ENCODE data around the gene NR2C2AP.

NR2C2AP gene

GRCh38 chr19:19214159-19214490 is 10.9 kb upstream of the NR2C2AP start:
- no peak for DNase-seq

- no peak for DNase-seq
Observed at GRCh38 chr19:19213426-19214158, 10.4 kb upstream of the NR2C2AP start.

GRCh38 chr19:19212916-19213315 is 9.7 kb upstream of the NR2C2AP start:
- DNase-seq, result no peak

GRCh38 chr19:19211499-19212420 is 8.5 kb upstream of the NR2C2AP start, which contains the start of gene NCAN:
Gene NCAN (plus strand): TSS chr19:19211958. CDS start chr19:19216954, 4,996 bp downstream.
- DNase-seq, result no peak

- no peak for DNase-seq
Observed at GRCh38 chr19:19209372-19209771, 6.2 kb upstream of the NR2C2AP start.

GRCh38 chr19:19207637-19208572 is 4.7 kb upstream of the NR2C2AP start:
- DNase-seq, result no peak

- DNase-seq, result no peak
Observed at GRCh38 chr19:19206938-19207337, 3.7 kb upstream of the NR2C2AP start.

GRCh38 chr19:19205416-19206410 is 2.5 kb upstream of the NR2C2AP start:
- DNase-seq, result no peak

- DNase-seq, result no peak
Observed at GRCh38 chr19:19204181-19204580, 967 bp upstream of the NR2C2AP start.

GRCh38 chr19:19202707-19203011 is 555 bp downstream of the NR2C2AP start:
- DNase-seq, result no peak

GRCh38 chr19:19201697-19202630 is 1.2 kb downstream of the NR2C2AP start:
- DNase-seq, result no peak

- no peak for DNase-seq
Observed at GRCh38 chr19:19193926-19194325, 9.3 kb downstream of the NR2C2AP start.

GRCh38 chr19:19192910-19193423 is 10.2 kb downstream of the NR2C2AP start:
- no peak for DNase-seq

GRCh38 chr19:19192078-19192882 is 10.9 kb downstream of the NR2C2AP start, which contains the start of the genes BORCS8 and RFXANK:
Gene BORCS8 (minus strand): TSS chr19:19192152. CDS start chr19:19192117, 35 bp downstream.
Gene RFXANK (plus strand): TSS chr19:19192258. CDS start chr19:19193947, 1,689 bp downstream.
- peak; percentile 93 for DNase-seq

GRCh38 chr19:19191768-19192077 is 11.5 kb downstream of the NR2C2AP start:
- DNase-seq, result no peak

- no peak for DNase-seq
Observed at GRCh38 chr19:19186742-19187141, 16.5 kb downstream of the NR2C2AP start.

- no peak for DNase-seq
Observed at GRCh38 chr19:19185853-19186740, 17.1 kb downstream of the NR2C2AP start.

- DNase-seq, result no peak
Observed at GRCh38 chr19:19181488-19181998, 21.7 kb downstream of the NR2C2AP start.
